ENCODE results near the gene AKAP1.

- TF ChIP-seq CTCF (IDR thresholded peaks at IDR 0.05) (no peak), POLR2A (IDR thresholded peaks at IDR 0.05) (no peak)
Measured at GRCh38 chr17:57075785-57076184, 9.3 kb upstream of the AKAP1 start.
